Measurements from ENCODE around the gene PTPMT1.

Gene PTPMT1

GRCh38 chr11:47532597-47533213 lies 32.7 kb upstream of the PTPMT1 start:
- no peak overlapping the region for H2BK12ac ChIP-seq (ENCODE audit: low read length)
- H3K4me3 ChIP-seq (ENCODE audit: low read length in 2 of 2), result no peak overlapping the region
- H3K18ac ChIP-seq (ENCODE audit: low read length), result no peak overlapping the region
- H3K27me3 ChIP-seq (ENCODE audit: control insufficient read depth in 3 of 3, insufficient read depth in 3 of 3, low read depth in 1 of 3, low read length in 3 of 3), result no peaks in the 10 kb centered on the region
- H2AK5ac ChIP-seq (ENCODE audit: low read depth, low read length), result no peak overlapping the region
- no peak overlapping the region for H2BK15ac ChIP-seq (ENCODE audit: low read length)
- no peak overlapping the region for H3K4me2 ChIP-seq (ENCODE audit: insufficient read depth, low read length, poor library complexity, severe bottlenecking)
- H2BK5ac ChIP-seq (ENCODE audit: low read length), result no peak overlapping the region
- H3K9me3 ChIP-seq (replicated peaks in 1 of 2; ENCODE audit: control insufficient read depth in 2 of 2, insufficient read depth in 1 of 2, low read depth in 1 of 2, low read length in 2 of 2), result no peaks in the 10 kb centered on the region
- no peak overlapping the region for H3K23ac ChIP-seq (ENCODE audit: low read depth, low read length, poor library complexity)
- H2AFZ ChIP-seq (ENCODE audit: low read length), result no peak overlapping the region
- no peak overlapping the region for H4K91ac ChIP-seq (ENCODE audit: low read depth, low read length, poor library complexity)
- peaks cover 1 to 11% of the 10 kb centered on the region in 2 donors for H3K4me1 ChIP-seq (ENCODE audit: control insufficient read depth in 2 of 2, insufficient read depth in 1 of 2, low read depth in 1 of 2, low read length in 2 of 2)
- H3K9ac ChIP-seq (ENCODE audit: low read depth, low read length, poor library complexity), result no peak overlapping the region
- H3K36me3 ChIP-seq (replicated peaks in 1 of 2; ENCODE audit: control insufficient read depth in 2 of 2, insufficient read depth in 2 of 2, low read length in 2 of 2), result peaks cover 0 to 63% of the 10 kb centered on the region in 2 donors
- H3K14ac ChIP-seq (ENCODE audit: low read length), result no peak overlapping the region
- peaks cover 3% of the 10 kb centered on the region for H3K79me1 ChIP-seq (ENCODE audit: low read depth, low read length)
- H3K4ac ChIP-seq (ENCODE audit: low read length), result no peak overlapping the region
- H3K27ac ChIP-seq (replicated peaks; ENCODE audit: low read length), result no peak overlapping the region
- no peak for DNase-seq (ENCODE audit: low spot score)
- no CpG with 5 or more reads among the region's 2 CpGs for WGBS, 2 donors (ENCODE audit: extremely low coverage in 2 of 2, insufficient read length in 2 of 2, insufficient replicate concordance in 1 of 2)
- no peak overlapping the region for H2BK120ac ChIP-seq (ENCODE audit: low read depth, low read length)
- no peak overlapping the region for H4K8ac ChIP-seq (ENCODE audit: low read depth, low read length)

DNA sequence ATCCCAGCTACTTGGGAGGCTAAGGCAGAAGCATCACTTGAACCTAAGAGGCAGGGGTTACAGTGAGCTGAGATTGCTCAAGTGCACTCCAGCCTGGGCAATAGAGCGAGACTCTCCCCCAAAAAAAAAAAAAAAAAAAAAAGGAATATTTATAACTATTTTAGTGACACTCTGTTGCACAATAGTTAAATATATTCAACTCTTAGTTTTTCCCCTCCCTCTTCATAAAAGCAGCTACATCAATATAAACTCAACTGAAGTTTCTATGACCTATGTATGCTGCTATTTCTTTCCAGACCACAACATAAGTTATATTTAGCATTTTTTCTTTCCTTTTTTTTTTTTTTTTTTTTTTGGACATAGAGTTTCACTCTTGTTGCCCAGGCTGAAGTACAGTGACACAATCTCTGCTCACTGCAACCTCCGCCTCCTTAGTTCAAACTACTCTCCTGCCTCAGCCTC lies 31.7 kb upstream of the PTPMT1 start:
- WGBS, 2 donors (ENCODE audit: extremely low coverage in 2 of 2, insufficient read length in 2 of 2, insufficient replicate concordance in 1 of 2), result no CpG with 5 or more reads among the region's 2 CpGs

GRCh38 chr11:47534704-47535251 lies 30.6 kb upstream of the PTPMT1 start:
- Histone ChIP-seq H2AK5ac (ENCODE audit: low read depth, low read length) (no peak overlapping the region), H2AFZ (ENCODE audit: low read length) (no peak overlapping the region), H3K79me1 (ENCODE audit: low read depth, low read length) (peaks cover 3% of the 10 kb centered on the region), H3K27me3 (ENCODE audit: control insufficient read depth in 3 of 3, insufficient read depth in 3 of 3, low read depth in 1 of 3, low read length in 3 of 3) (no peaks in the 10 kb centered on the region), H2BK15ac (ENCODE audit: low read length) (no peak overlapping the region), H3K4me2 (ENCODE audit: insufficient read depth, low read length, poor library complexity, severe bottlenecking) (no peak overlapping the region), H2BK120ac (ENCODE audit: low read depth, low read length) (no peak overlapping the region), H4K91ac (ENCODE audit: low read depth, low read length, poor library complexity) (no peak overlapping the region), H3K9me3 (replicated peaks in 1 of 2; ENCODE audit: control insufficient read depth in 2 of 2, insufficient read depth in 1 of 2, low read depth in 1 of 2, low read length in 2 of 2) (no peaks in the 10 kb centered on the region), H2BK12ac (ENCODE audit: low read length) (no peak overlapping the region), H2BK5ac (ENCODE audit: low read length) (no peak overlapping the region), H3K36me3 (replicated peaks in 1 of 2; ENCODE audit: control insufficient read depth in 2 of 2, insufficient read depth in 2 of 2, low read length in 2 of 2) (peaks cover 0 to 46% of the 10 kb centered on the region in 2 donors), H3K18ac (ENCODE audit: low read length) (no peak overlapping the region), H3K4ac (ENCODE audit: low read length) (no peak overlapping the region), H3K23ac (ENCODE audit: low read depth, low read length, poor library complexity) (no peak overlapping the region), H3K4me1 (ENCODE audit: control insufficient read depth in 2 of 2, insufficient read depth in 1 of 2, low read depth in 1 of 2, low read length in 2 of 2) (peaks cover 7 to 11% of the 10 kb centered on the region in 2 donors), H3K14ac (ENCODE audit: low read length) (no peak overlapping the region), H3K27ac (replicated peaks; ENCODE audit: low read length) (no peak overlapping the region), H3K9ac (ENCODE audit: low read depth, low read length, poor library complexity) (no peak overlapping the region), H4K8ac (ENCODE audit: low read depth, low read length) (no peak overlapping the region), H3K4me3 (ENCODE audit: low read length in 2 of 2) (no peak overlapping the region)
- WGBS, 2 donors (ENCODE audit: extremely low coverage in 2 of 2, insufficient read length in 2 of 2, insufficient replicate concordance in 1 of 2), result no CpG with 5 or more reads among the region's 4 CpGs
- DNase-seq (ENCODE audit: low spot score), result no peak

More for the DNA sequence above, 31.7 kb upstream of the PTPMT1 start:
- no peak for DNase-seq (ENCODE audit: low spot score)
- H2AFZ ChIP-seq (ENCODE audit: low read length), result no peak overlapping the region
- H3K27ac ChIP-seq (replicated peaks; ENCODE audit: low read length), result no peak overlapping the region
- H2BK12ac ChIP-seq (ENCODE audit: low read length), result no peak overlapping the region
- H2AK5ac ChIP-seq (ENCODE audit: low read depth, low read length), result no peak overlapping the region
- H3K9ac ChIP-seq (ENCODE audit: low read depth, low read length, poor library complexity), result no peak overlapping the region
- no peak overlapping the region for H4K8ac ChIP-seq (ENCODE audit: low read depth, low read length)
- H3K4me1 ChIP-seq (ENCODE audit: control insufficient read depth in 2 of 2, insufficient read depth in 1 of 2, low read depth in 1 of 2, low read length in 2 of 2), result peaks cover 1 to 11% of the 10 kb centered on the region in 2 donors
- no peak overlapping the region for H3K18ac ChIP-seq (ENCODE audit: low read length)
- no peak overlapping the region for H3K4ac ChIP-seq (ENCODE audit: low read length)
- peaks cover 3% of the 10 kb centered on the region for H3K79me1 ChIP-seq (ENCODE audit: low read depth, low read length)
- no peak overlapping the region for H2BK15ac ChIP-seq (ENCODE audit: low read length)
- H2BK5ac ChIP-seq (ENCODE audit: low read length), result no peak overlapping the region
- H3K4me3 ChIP-seq (ENCODE audit: low read length in 2 of 2), result no peak overlapping the region
- no peak overlapping the region for H4K91ac ChIP-seq (ENCODE audit: low read depth, low read length, poor library complexity)
- H3K4me2 ChIP-seq (ENCODE audit: insufficient read depth, low read length, poor library complexity, severe bottlenecking), result no peak overlapping the region
- H3K9me3 ChIP-seq (replicated peaks in 1 of 2; ENCODE audit: control insufficient read depth in 2 of 2, insufficient read depth in 1 of 2, low read depth in 1 of 2, low read length in 2 of 2), result no peaks in the 10 kb centered on the region
- peaks cover 0 to 53% of the 10 kb centered on the region in 2 donors for H3K36me3 ChIP-seq (replicated peaks in 1 of 2; ENCODE audit: control insufficient read depth in 2 of 2, insufficient read depth in 2 of 2, low read length in 2 of 2)
- H3K14ac ChIP-seq (ENCODE audit: low read length), result no peak overlapping the region
- H3K27me3 ChIP-seq (ENCODE audit: control insufficient read depth in 3 of 3, insufficient read depth in 3 of 3, low read depth in 1 of 3, low read length in 3 of 3), result no peaks in the 10 kb centered on the region
- no peak overlapping the region for H3K23ac ChIP-seq (ENCODE audit: low read depth, low read length, poor library complexity)
- no peak overlapping the region for H2BK120ac ChIP-seq (ENCODE audit: low read depth, low read length)

DNA sequence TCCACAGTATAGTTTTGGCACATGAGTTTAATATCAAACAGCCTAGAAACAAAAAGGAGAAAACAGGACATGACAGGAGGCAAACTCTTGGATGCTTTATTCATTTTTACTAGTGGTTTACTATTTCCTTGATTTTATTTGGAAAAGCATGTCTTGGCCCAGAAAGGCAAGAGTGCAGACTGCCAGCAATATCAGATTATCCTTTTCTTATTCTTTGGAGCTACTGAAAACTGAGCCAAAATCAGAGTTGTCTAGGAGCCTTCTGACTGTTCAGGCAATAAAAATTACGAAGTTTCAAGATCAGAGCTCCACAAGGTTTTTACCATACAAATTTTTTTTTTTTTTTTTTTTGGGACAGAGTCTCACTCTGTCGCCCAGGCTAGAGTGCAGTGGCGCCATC lies 28.5 kb upstream of the PTPMT1 start:
- no peak overlapping the region for H2BK5ac ChIP-seq (ENCODE audit: low read length)
- peaks cover 0 to 44% of the 10 kb centered on the region in 2 donors for H3K36me3 ChIP-seq (replicated peaks in 1 of 2; ENCODE audit: control insufficient read depth in 2 of 2, insufficient read depth in 2 of 2, low read length in 2 of 2)
- H2BK12ac ChIP-seq (ENCODE audit: low read length), result no peak overlapping the region
- no CpG with 5 or more reads among the region's 3 CpGs for WGBS, 2 donors (ENCODE audit: extremely low coverage in 2 of 2, insufficient read length in 2 of 2, insufficient replicate concordance in 1 of 2)
- no peaks in the 10 kb centered on the region for H3K79me1 ChIP-seq (ENCODE audit: low read depth, low read length)
- H4K91ac ChIP-seq (ENCODE audit: low read depth, low read length, poor library complexity), result no peak overlapping the region
- H2BK120ac ChIP-seq (ENCODE audit: low read depth, low read length), result no peak overlapping the region
- H3K18ac ChIP-seq (ENCODE audit: low read length), result no peak overlapping the region
- no peak for DNase-seq (ENCODE audit: low spot score)
- no peaks in the 10 kb centered on the region for H3K27me3 ChIP-seq (ENCODE audit: control insufficient read depth in 3 of 3, insufficient read depth in 3 of 3, low read depth in 1 of 3, low read length in 3 of 3)
- H2AK5ac ChIP-seq (ENCODE audit: low read depth, low read length), result no peak overlapping the region
- no peak overlapping the region for H3K23ac ChIP-seq (ENCODE audit: low read depth, low read length, poor library complexity)
- no peak overlapping the region for H3K27ac ChIP-seq (replicated peaks; ENCODE audit: low read length)
- no peak overlapping the region for H3K14ac ChIP-seq (ENCODE audit: low read length)
- peaks cover 7 to 11% of the 10 kb centered on the region in 2 donors for H3K4me1 ChIP-seq (ENCODE audit: control insufficient read depth in 2 of 2, insufficient read depth in 1 of 2, low read depth in 1 of 2, low read length in 2 of 2)
- H4K8ac ChIP-seq (ENCODE audit: low read depth, low read length), result no peak overlapping the region
- H3K9me3 ChIP-seq (replicated peaks in 1 of 2; ENCODE audit: control insufficient read depth in 2 of 2, insufficient read depth in 1 of 2, low read depth in 1 of 2, low read length in 2 of 2), result no peaks in the 10 kb centered on the region
- H3K4ac ChIP-seq (ENCODE audit: low read length), result no peak overlapping the region
- H3K4me2 ChIP-seq (ENCODE audit: insufficient read depth, low read length, poor library complexity, severe bottlenecking), result no peak overlapping the region
- no peak overlapping the region for H2BK15ac ChIP-seq (ENCODE audit: low read length)
- no peak overlapping the region for H3K9ac ChIP-seq (ENCODE audit: low read depth, low read length, poor library complexity)
- no peak overlapping the region for H3K4me3 ChIP-seq (ENCODE audit: low read length in 2 of 2)
- H2AFZ ChIP-seq (ENCODE audit: low read length), result no peak overlapping the region

All from neuronal stem cell (in vitro differentiated cells).